Effector memory CD4-positive, alpha-beta T cell (primary cell): ENCODE measurements around the gene AGBL4.
"Not testable (repeated sequence)": the region's sequence is repeated elsewhere in the genome, so short reads cannot be mapped to it uniquely, and the experiment has no call there.

Experiments
- DNase-seq, 3 donors: peaks; one replicate each; pipeline ENCODE4 v3.0.0-alpha.2; 2020
- H3K27ac ChIP-seq: 2 replicates; pipeline ENCODE4 v1.7.0; 2013; ENCODE audit warnings: mild to moderate bottlenecking, low read length, moderate library complexity; ENCODE audit not compliant: insufficient read depth, poor library complexity, severe bottlenecking
- H3K27me3 ChIP-seq: replicated peaks from 2 replicates; pipeline ENCODE4 v1.7.0; 2013; ENCODE audit warnings: mild to moderate bottlenecking, low read length; ENCODE audit not compliant: insufficient read depth, control insufficient read depth, poor library complexity, severe bottlenecking
- H3K36me3 ChIP-seq: 2 replicates; pipeline ENCODE4 v1.7.0; 2013; ENCODE audit warnings: mild to moderate bottlenecking, low read length, moderate library complexity; ENCODE audit not compliant: control insufficient read depth, insufficient read depth
- H3K4me1 ChIP-seq: 2 replicates; pipeline ENCODE4 v1.7.0; 2013; ENCODE audit warnings: low read length, mild to moderate bottlenecking; ENCODE audit not compliant: control insufficient read depth, insufficient read depth, poor library complexity, severe bottlenecking
- H3K4me3 ChIP-seq: 2 replicates; pipeline ENCODE4 v1.7.0; 2013; ENCODE audit warnings: low read length, low read depth, mild to moderate bottlenecking; ENCODE audit not compliant: insufficient read depth, poor library complexity, severe bottlenecking
- H3K9me3 ChIP-seq: 2 replicates; pipeline ENCODE4 v1.7.0; 2013; ENCODE audit warnings: mild to moderate bottlenecking, low read length, moderate library complexity; ENCODE audit not compliant: control insufficient read depth

Gene AGBL4

GRCh38 chr1:49294539-49294938 is 729.2 kb downstream of the AGBL4 start:
- Histone ChIP-seq H3K4me1 (no peaks in the 10 kb centered on the region), H3K9me3 (peaks cover 9% of the 10 kb centered on the region), H3K36me3 (no peaks in the 10 kb centered on the region), H3K27me3 (no peaks in the 10 kb centered on the region), H3K4me3 (no peak overlapping the region), H3K27ac (no peak overlapping the region)
- no peak for DNase-seq

- Histone ChIP-seq H3K9me3 (peaks cover 9% of the 10 kb centered on the region), H3K36me3 (no peaks in the 10 kb centered on the region), H3K4me1 (no peaks in the 10 kb centered on the region), H3K4me3 (no peak overlapping the region), H3K27ac (no peak overlapping the region), H3K27me3 (no peaks in the 10 kb centered on the region)
- DNase-seq, result no peak
Observed at GRCh38 chr1:49293016-49293415, 730.7 kb downstream of the AGBL4 start.

GRCh38 chr1:49257211-49258049 is 766.3 kb downstream of the AGBL4 start:
- not testable (repeated sequence) for H3K27ac ChIP-seq, H3K4me3 ChIP-seq, H3K9me3 ChIP-seq, H3K36me3 ChIP-seq, DNase-seq, H3K27me3 ChIP-seq, H3K4me1 ChIP-seq

- no peak overlapping the region for H3K4me3 ChIP-seq
- no peaks in the 10 kb centered on the region for H3K4me1 ChIP-seq
- no peak overlapping the region for H3K27ac ChIP-seq
- no peaks in the 10 kb centered on the region for H3K36me3 ChIP-seq
- no peaks in the 10 kb centered on the region for H3K9me3 ChIP-seq
- H3K27me3 ChIP-seq, result no peaks in the 10 kb centered on the region
- no peak for DNase-seq
Observed at GRCh38 chr1:49252917-49253316, 770.8 kb downstream of the AGBL4 start.

- DNase-seq, result no peak
- Histone ChIP-seq H3K4me1 (no peaks in the 10 kb centered on the region), H3K4me3 (no peak overlapping the region), H3K36me3 (no peaks in the 10 kb centered on the region), H3K27me3 (no peaks in the 10 kb centered on the region), H3K9me3 (no peaks in the 10 kb centered on the region), H3K27ac (no peak overlapping the region)
Observed at GRCh38 chr1:49251019-49251784, 772.6 kb downstream of the AGBL4 start.

GRCh38 chr1:49240709-49241221 is 783.0 kb downstream of the AGBL4 start:
- Histone ChIP-seq H3K27me3 (no peaks in the 10 kb centered on the region), H3K9me3 (no peaks in the 10 kb centered on the region), H3K27ac (no peak overlapping the region), H3K4me1 (no peaks in the 10 kb centered on the region), H3K36me3 (no peaks in the 10 kb centered on the region), H3K4me3 (no peak overlapping the region)
- no peak for DNase-seq

- no peak overlapping the region for H3K4me3 ChIP-seq
- no peaks in the 10 kb centered on the region for H3K9me3 ChIP-seq
- DNase-seq, result no peak
- no peaks in the 10 kb centered on the region for H3K4me1 ChIP-seq
- no peaks in the 10 kb centered on the region for H3K27me3 ChIP-seq
- no peaks in the 10 kb centered on the region for H3K36me3 ChIP-seq
- no peak overlapping the region for H3K27ac ChIP-seq
Observed at GRCh38 chr1:49234988-49235387, 788.8 kb downstream of the AGBL4 start.

GRCh38 chr1:49229555-49229954 is 794.2 kb downstream of the AGBL4 start:
- no peak overlapping the region for H3K4me3 ChIP-seq
- no peak overlapping the region for H3K27ac ChIP-seq
- no peaks in the 10 kb centered on the region for H3K27me3 ChIP-seq
- no peaks in the 10 kb centered on the region for H3K36me3 ChIP-seq
- no peaks in the 10 kb centered on the region for H3K9me3 ChIP-seq
- no peak for DNase-seq
- no peaks in the 10 kb centered on the region for H3K4me1 ChIP-seq

GRCh38 chr1:49226758-49227157 is 797.0 kb downstream of the AGBL4 start:
- DNase-seq, result no peak
- H3K4me3 ChIP-seq, result no peak overlapping the region
- no peaks in the 10 kb centered on the region for H3K9me3 ChIP-seq

GRCh38 chr1:49225464-49225863 is 798.3 kb downstream of the AGBL4 start:
- Histone ChIP-seq H3K9me3 (no peaks in the 10 kb centered on the region), H3K27ac (no peak overlapping the region), H3K4me1 (no peaks in the 10 kb centered on the region), H3K4me3 (no peak overlapping the region), H3K27me3 (no peaks in the 10 kb centered on the region), H3K36me3 (no peaks in the 10 kb centered on the region)
- no peak for DNase-seq

More at GRCh38 chr1:49226758-49227157, 797.0 kb downstream of the AGBL4 start:
- Histone ChIP-seq H3K4me1 (no peaks in the 10 kb centered on the region), H3K36me3 (no peaks in the 10 kb centered on the region), H3K27ac (no peak overlapping the region), H3K27me3 (no peaks in the 10 kb centered on the region)
